AG20443 (cell line): ENCODE data around the gene TDP2.

ENCODE experiments used
- DNase-seq: peaks from one replicate; pipeline ENCODE4 v3.0.0; 2012; ENCODE audit warnings: low spot score, mixed read lengths

TDP2 gene

GRCh38 chr6:24666641-24667377 lies at the start of gene TDP2, which contains the start of gene ACOT13:
TSS of gene TDP2 (minus strand) at chr6:24666899. CDS start at chr6:24666862, 37 bp downstream.
TSS of gene ACOT13 (plus strand) at chr6:24667077. CDS start at chr6:24667264, 187 bp downstream.
- peak; percentile 100 for DNase-seq

GRCh38 chr6:24710519-24711303 lies 44.0 kb upstream of the TDP2 start:
- no peak for DNase-seq

- no peak for DNase-seq
These were observed 42.5 kb upstream of the TDP2 start for GRCh38 chr6:24709014-24709711.

- DNase-seq: no peak
These were observed 41.9 kb upstream of the TDP2 start for GRCh38 chr6:24708612-24709011.

GRCh38 chr6:24704468-24704867 lies 37.8 kb upstream of the TDP2 start:
- no peak for DNase-seq

GRCh38 chr6:24702720-24703282 lies 36.1 kb upstream of the TDP2 start:
- DNase-seq: no peak

- no peak for DNase-seq
These were observed 33.0 kb upstream of the TDP2 start for GRCh38 chr6:24699521-24700359.

GRCh38 chr6:24696097-24696496 lies 29.4 kb upstream of the TDP2 start:
- DNase-seq: no peak

GRCh38 chr6:24695635-24696034 lies 28.9 kb upstream of the TDP2 start:
- DNase-seq: peak; percentile 52

- DNase-seq: no peak
These were observed 27.5 kb upstream of the TDP2 start for GRCh38 chr6:24694198-24694597.

GRCh38 chr6:24692848-24693592 lies 26.3 kb upstream of the TDP2 start:
- DNase-seq: no peak

- no peak for DNase-seq
These were observed 25.7 kb upstream of the TDP2 start for GRCh38 chr6:24692415-24692814.

- no peak for DNase-seq
These were observed 25.3 kb upstream of the TDP2 start for GRCh38 chr6:24692003-24692402.

- no peak for DNase-seq
These were observed 24.9 kb upstream of the TDP2 start for GRCh38 chr6:24691550-24691949.

- DNase-seq: no peak
These were observed 23.9 kb upstream of the TDP2 start for GRCh38 chr6:24690593-24690992.

- DNase-seq: peak; percentile 60
These were observed 23.3 kb upstream of the TDP2 start for GRCh38 chr6:24689964-24690363.

GRCh38 chr6:24686946-24687345 lies 20.2 kb upstream of the TDP2 start:
- DNase-seq: no peak

GRCh38 chr6:24686408-24686807 lies 19.7 kb upstream of the TDP2 start:
- DNase-seq: no peak

GRCh38 chr6:24683297-24684296 lies 16.9 kb upstream of the TDP2 start:
- DNase-seq: no peak
